ENCODE measurements around the gene SON. TPM values are rescaled to one million over a fixed set of nuclear protein-coding genes. Genes with fewer than 3 reads are reported as not detected.

Gene SON
- 319 and 329 TPM in 2 replicates for total RNA-seq (2021)
- long read RNA-seq, transcript SON-215 (2 exons, 658 nt) = major isoform, 8 of 165 reads
- long read RNA-seq, partial matches to known transcripts = 52 of 165 reads
- long read RNA-seq, other reads (novel, unspliced or antisense) = 100 of 165 reads

GRCh38 chr21:33542640-33543504 lies at the start of gene SON:
Gene SON (plus strand): TSS chr21:33543038. CDS start chr21:33543093, 55 bp downstream.
- DNase-seq = peak; percentile 99
- no CpG with 5 or more reads among the region's 57 CpGs for WGBS (ENCODE audit: extremely low coverage, insufficient read length, low lambda C conversion rate)
- H3K79me1 ChIP-seq (ENCODE audit: insufficient read depth, low read depth, low read length, poor library complexity, severe bottlenecking) = peaks cover 5% of the 10 kb centered on the region
- no peak within 1 kb of the TSS for H4K91ac ChIP-seq (ENCODE audit: insufficient read length, low read depth, low read length)
- H2BK12ac ChIP-seq (ENCODE audit: insufficient read length, low read depth, low read length) = peak within 1 kb of the TSS; percentile 23
- peak within 1 kb of the TSS; percentile 98 for H3K56ac ChIP-seq (ENCODE audit: insufficient read length, low read depth, low read length)
- H3K9ac ChIP-seq (ENCODE audit: extremely low read depth, insufficient read length, low read length) = peak within 1 kb of the TSS; percentile 100
- no peak within 1 kb of the TSS for H2BK15ac ChIP-seq (ENCODE audit: low read depth, low read length)
- H3K14ac ChIP-seq (ENCODE audit: insufficient read depth, low read length) = peak within 1 kb of the TSS; percentile 97
- no peak for TF ChIP-seq CTCF (conservative IDR thresholded peaks at IDR 0.05)
- H3K9me3 Mint-ChIP-seq = no peaks in the 10 kb centered on the region; a peak in 1 of 5 replicates
- H3K4me1 Mint-ChIP-seq = peaks cover 24 to 27% of the 10 kb centered on the region in 2 experiments
- peak within 1 kb of the TSS; percentile 98 for H3K4me2 ChIP-seq (ENCODE audit: insufficient read depth, insufficient read length, low read length)
- peak within 1 kb of the TSS; percentile 97 to 99 for H3K4me3 Mint-ChIP-seq
- no peaks in the 10 kb centered on the region for H3K27me3 Mint-ChIP-seq (ENCODE audit: low read depth)
- no peaks in the 10 kb centered on the region for H4K20me1 ChIP-seq (ENCODE audit: control insufficient read depth, insufficient read depth, insufficient read length)
- no peaks in the 10 kb centered on the region for H3K27me3 ChIP-seq (ENCODE audit: insufficient read depth, low read length)
- no peak within 1 kb of the TSS for H3K23ac ChIP-seq (ENCODE audit: insufficient read length, low read depth, low read length)
- no peak within 1 kb of the TSS for H2AK5ac ChIP-seq (ENCODE audit: insufficient read length, low read length)
- no peaks in the 10 kb centered on the region for H3K4me1 ChIP-seq (ENCODE audit: insufficient read depth, low read length)
- H3T11ph ChIP-seq (ENCODE audit: low read length) = peak within 1 kb of the TSS; percentile 95
- H2BK5ac ChIP-seq (ENCODE audit: insufficient read length, low read length) = peak within 1 kb of the TSS; percentile 91
- H3K9me3 ChIP-seq (ENCODE audit: control insufficient read depth, low read depth, low read length) = no peaks in the 10 kb centered on the region
- H3K23me2 ChIP-seq (ENCODE audit: insufficient read length, low read depth, low read length, poor library complexity, severe bottlenecking) = no peaks in the 10 kb centered on the region
- H2AFZ ChIP-seq (ENCODE audit: low read length) = peak within 1 kb of the TSS; percentile 53
- peak within 1 kb of the TSS; percentile 100 for H3K27ac Mint-ChIP-seq
- H2BK120ac ChIP-seq (ENCODE audit: low read depth, low read length, poor library complexity, severe bottlenecking) = peak within 1 kb of the TSS; percentile 79
- H3K79me2 ChIP-seq (ENCODE audit: insufficient read depth, low read length) = peaks cover 43% of the 10 kb centered on the region
- no peak within 1 kb of the TSS for H4K8ac ChIP-seq (replicated peaks; ENCODE audit: insufficient read length, low read depth, low read length)
- H3K36me3 Mint-ChIP-seq (ENCODE audit: insufficient read depth in 1 of 3, low read depth in 3 of 3) = peaks cover 26 to 60% (median 42%) of the 10 kb centered on the region in 3 experiments
- H3K18ac ChIP-seq (ENCODE audit: insufficient read length, low read depth, low read length) = peak within 1 kb of the TSS; percentile 99
- H3K27ac ChIP-seq (ENCODE audit: insufficient read length, low read depth, low read length) = peak within 1 kb of the TSS; percentile 98
- H2BK20ac ChIP-seq (ENCODE audit: low read depth, low read length, poor library complexity, severe bottlenecking) = no peak within 1 kb of the TSS
- H4K5ac ChIP-seq (ENCODE audit: insufficient read length, low read depth, low read length) = peak within 1 kb of the TSS; percentile 79
- peak within 1 kb of the TSS; percentile 7; the same call in 1 of the 2 replicates for H3K4ac ChIP-seq (ENCODE audit: low read depth, low read length)
